SIG-M5 (cell line): Measurements from ENCODE around the gene POLR3E.

Experiments used
- DNase-seq: peaks from one replicate; lab custom pipeline; 2025; lab: John Stamatoyannopoulos, UW

Gene POLR3E

GRCh38 chr16:22297114-22297870, at the start of gene POLR3E:
Gene POLR3E (plus strand): TSS chr16:22297409. CDS start chr16:22302969, 5,560 bp downstream.
- DNase-seq: peak; percentile 44

- DNase-seq: no peak
These were observed 46.7 kb upstream of the POLR3E start for GRCh38 chr16:22250522-22250921.

- DNase-seq: no peak
These were observed 44.9 kb upstream of the POLR3E start for GRCh38 chr16:22252317-22252716.

GRCh38 chr16:22253272-22253671, 43.9 kb upstream of the POLR3E start:
- no peak for DNase-seq

- DNase-seq: no peak
These were observed 41.9 kb upstream of the POLR3E start for GRCh38 chr16:22255335-22255734.

GRCh38 chr16:22257440-22257839, 39.8 kb upstream of the POLR3E start:
- no peak for DNase-seq

GRCh38 chr16:22260490-22260889, 36.7 kb upstream of the POLR3E start:
- no peak for DNase-seq

- no peak for DNase-seq
These were observed 34.7 kb upstream of the POLR3E start for GRCh38 chr16:22262460-22262859.

GRCh38 chr16:22264786-22265185, 32.4 kb upstream of the POLR3E start:
- no peak for DNase-seq

GRCh38 chr16:22265351-22265750, 31.9 kb upstream of the POLR3E start:
- DNase-seq: no peak

GRCh38 chr16:22266546-22266945, 30.7 kb upstream of the POLR3E start:
- DNase-seq: no peak

- no peak for DNase-seq
These were observed 29.4 kb upstream of the POLR3E start for GRCh38 chr16:22267764-22268163.

- DNase-seq: no peak
These were observed 26.7 kb upstream of the POLR3E start for GRCh38 chr16:22270525-22270924.

- no peak for DNase-seq
These were observed 24.1 kb upstream of the POLR3E start for GRCh38 chr16:22272870-22273650.

GRCh38 chr16:22274916-22275315, 22.3 kb upstream of the POLR3E start:
- no peak for DNase-seq

- no peak for DNase-seq
These were observed 18.6 kb upstream of the POLR3E start for GRCh38 chr16:22278441-22279230.

- DNase-seq: no peak
These were observed 14.8 kb upstream of the POLR3E start for GRCh38 chr16:22282254-22282892.

- DNase-seq: no peak
These were observed 12.6 kb upstream of the POLR3E start for GRCh38 chr16:22284637-22285036.

GRCh38 chr16:22285080-22285479, 12.1 kb upstream of the POLR3E start:
- DNase-seq: no peak

- DNase-seq: no peak
These were observed 6.2 kb upstream of the POLR3E start for GRCh38 chr16:22291020-22291419.

GRCh38 chr16:22291860-22292318, 5.3 kb upstream of the POLR3E start:
- no peak for DNase-seq

GRCh38 chr16:22292320-22292719, 4.9 kb upstream of the POLR3E start:
- DNase-seq: no peak
